ENCODE results near the gene SLC38A1.
"Not testable (repeated sequence)": the region's sequence is repeated elsewhere in the genome, so short reads cannot be mapped to it uniquely, and the experiment has no call there.

The SLC38A1 gene

GRCh38 chr12:46268583-46269428 is at the start of gene SLC38A1:
SLC38A1 (minus strand) TSS chr12:46269043; CDS start chr12:46239800, 29,243 bp downstream.
- DNase-seq = peak; percentile 89

- DNase-seq = no peak
Observed at GRCh38 chr12:46318037-46318436, 49.2 kb upstream of the SLC38A1 start.

- DNase-seq = no peak
Observed at GRCh38 chr12:46304070-46304469, 35.2 kb upstream of the SLC38A1 start.

GRCh38 chr12:46303039-46303666 is 34.3 kb upstream of the SLC38A1 start:
- DNase-seq = peak; percentile 43

- no peak for DNase-seq
Observed at GRCh38 chr12:46300910-46301309, 32.1 kb upstream of the SLC38A1 start.

GRCh38 chr12:46299851-46300250 is 31.0 kb upstream of the SLC38A1 start:
- no peak for DNase-seq

- no peak for DNase-seq
Observed at GRCh38 chr12:46298261-46298660, 29.4 kb upstream of the SLC38A1 start.

- no peak for DNase-seq
Observed at GRCh38 chr12:46296822-46297221, 28.0 kb upstream of the SLC38A1 start.

GRCh38 chr12:46292754-46293402 is 24.0 kb upstream of the SLC38A1 start:
- DNase-seq = no peak

GRCh38 chr12:46291953-46292352 is 23.1 kb upstream of the SLC38A1 start:
- DNase-seq = not testable (repeated sequence)

GRCh38 chr12:46285177-46285576 is 16.3 kb upstream of the SLC38A1 start:
- not testable (repeated sequence) for DNase-seq

GRCh38 chr12:46282829-46283228 is 14.0 kb upstream of the SLC38A1 start:
- DNase-seq = no peak

GRCh38 chr12:46276756-46277155 is 7.9 kb upstream of the SLC38A1 start:
- no peak for DNase-seq

- DNase-seq = no peak
Observed at GRCh38 chr12:46271863-46272262, 3.0 kb upstream of the SLC38A1 start.

- DNase-seq = peak; percentile 64
Observed at GRCh38 chr12:46269429-46270241, 792 bp upstream of the SLC38A1 start.

- peak; percentile 31 for DNase-seq
Observed at GRCh38 chr12:46267825-46268582, 839 bp downstream of the SLC38A1 start.

- no peak for DNase-seq
Observed at GRCh38 chr12:46267575-46267824, 1.3 kb downstream of the SLC38A1 start.

GRCh38 chr12:46266869-46267574 is 1.8 kb downstream of the SLC38A1 start:
- peak; percentile 62 for DNase-seq

GRCh38 chr12:46266382-46266791 is 2.5 kb downstream of the SLC38A1 start:
- DNase-seq = peak; percentile 46

GRCh38 chr12:46265734-46266133 is 3.1 kb downstream of the SLC38A1 start:
- DNase-seq = no peak

- DNase-seq = no peak
Observed at GRCh38 chr12:46265102-46265501, 3.7 kb downstream of the SLC38A1 start.

GRCh38 chr12:46264057-46264456 is 4.8 kb downstream of the SLC38A1 start:
- DNase-seq = no peak
